LHCN-M2 (cell line): ENCODE measurements around the gene C16orf74. TPM values are rescaled to one million over a fixed set of nuclear protein-coding genes. Genes with fewer than 3 reads are reported as not detected.

ENCODE experiments used
- DNase-seq: peaks from one replicate; pipeline ENCODE4 v3.0.0-alpha.2; 2012; ENCODE audit warnings: low read depth
- polyA plus RNA-seq: library from polyadenylated mRNA; unstranded; fragments of >200 nt; gene quantifications from one replicate; pipeline ENCODE4 v1.2.1, GENCODE V29; 2012; ENCODE audit warnings: missing spikeins
- total RNA-seq: library from RNA; depleted of rRNA; stranded (reverse); fragments of >200 nt; gene quantifications from 2 replicates; pipeline ENCODE4 v1.2.3, GENCODE V29; 2014; rRNA removed

The C16orf74 gene
- total RNA-seq = not detected in 2 replicates
- 0.58 TPM for polyA plus RNA-seq

DNA sequence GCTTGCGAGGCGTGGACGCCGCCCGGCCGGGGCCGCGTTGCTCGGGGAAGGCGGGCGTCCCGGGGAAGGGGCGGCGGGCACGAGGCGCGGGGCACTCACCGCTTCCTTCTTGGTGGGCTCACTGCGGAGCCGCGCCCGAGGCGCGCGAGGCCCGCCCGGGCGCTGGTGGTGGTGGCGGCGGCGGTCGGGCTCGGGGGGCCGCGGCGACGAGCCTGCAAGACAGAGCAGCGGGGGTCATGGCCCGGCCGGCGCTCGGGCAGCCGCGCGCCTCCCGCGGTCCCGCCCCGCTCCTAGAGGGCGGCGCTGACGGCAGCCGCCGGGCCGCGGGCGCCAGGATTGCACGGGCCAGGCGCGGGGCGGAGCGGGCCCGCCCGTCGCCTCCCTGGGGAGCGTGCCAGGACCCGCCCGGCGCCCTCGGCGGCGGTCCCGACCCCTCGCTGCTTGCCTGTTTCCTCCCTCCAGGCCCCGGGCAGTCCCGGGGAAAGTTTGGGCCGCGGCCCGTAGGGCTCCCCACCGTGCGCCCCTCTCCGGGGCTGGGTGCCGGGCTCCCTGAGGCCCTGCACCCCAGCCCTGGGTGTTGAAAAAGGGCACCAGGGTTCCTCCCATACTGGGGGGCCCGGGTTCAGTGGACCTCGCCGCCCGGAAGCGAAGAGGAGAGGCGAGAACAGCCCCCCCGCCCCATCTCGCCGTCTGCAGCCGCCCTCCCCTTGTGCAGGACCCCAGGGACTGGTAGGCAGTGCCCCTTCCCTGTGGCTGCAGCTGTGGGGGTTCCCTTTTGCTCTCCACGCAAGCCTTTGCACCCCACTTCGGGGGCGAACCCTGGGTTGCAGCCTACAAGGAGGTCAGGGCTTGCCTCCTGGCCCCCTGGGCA is at the start of gene C16orf74:
C16orf74 (minus strand) TSS at position 270 of the 871 bp plus-strand sequence. CDS start 15,879 bp downstream, outside the sequence.
- DNase-seq = no peak

DNA sequence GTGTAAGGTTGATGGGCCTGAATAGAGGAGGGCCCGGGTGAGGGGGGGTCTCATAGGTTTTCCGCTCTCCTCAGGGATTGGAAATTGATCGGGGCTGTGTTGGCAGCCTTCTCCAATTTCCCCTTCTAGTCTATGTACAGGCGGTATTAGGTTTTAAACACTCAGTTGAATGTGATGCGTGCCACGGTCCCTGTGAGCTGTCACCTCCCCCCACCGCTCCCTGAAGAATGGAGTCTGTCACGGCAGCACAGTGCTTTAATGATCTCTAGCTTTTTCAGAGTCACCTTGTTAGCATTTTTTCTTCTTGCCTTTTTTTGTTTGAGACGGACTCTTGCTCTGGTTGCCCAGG is 49.4 kb upstream of the C16orf74 start:
- DNase-seq = no peak

DNA sequence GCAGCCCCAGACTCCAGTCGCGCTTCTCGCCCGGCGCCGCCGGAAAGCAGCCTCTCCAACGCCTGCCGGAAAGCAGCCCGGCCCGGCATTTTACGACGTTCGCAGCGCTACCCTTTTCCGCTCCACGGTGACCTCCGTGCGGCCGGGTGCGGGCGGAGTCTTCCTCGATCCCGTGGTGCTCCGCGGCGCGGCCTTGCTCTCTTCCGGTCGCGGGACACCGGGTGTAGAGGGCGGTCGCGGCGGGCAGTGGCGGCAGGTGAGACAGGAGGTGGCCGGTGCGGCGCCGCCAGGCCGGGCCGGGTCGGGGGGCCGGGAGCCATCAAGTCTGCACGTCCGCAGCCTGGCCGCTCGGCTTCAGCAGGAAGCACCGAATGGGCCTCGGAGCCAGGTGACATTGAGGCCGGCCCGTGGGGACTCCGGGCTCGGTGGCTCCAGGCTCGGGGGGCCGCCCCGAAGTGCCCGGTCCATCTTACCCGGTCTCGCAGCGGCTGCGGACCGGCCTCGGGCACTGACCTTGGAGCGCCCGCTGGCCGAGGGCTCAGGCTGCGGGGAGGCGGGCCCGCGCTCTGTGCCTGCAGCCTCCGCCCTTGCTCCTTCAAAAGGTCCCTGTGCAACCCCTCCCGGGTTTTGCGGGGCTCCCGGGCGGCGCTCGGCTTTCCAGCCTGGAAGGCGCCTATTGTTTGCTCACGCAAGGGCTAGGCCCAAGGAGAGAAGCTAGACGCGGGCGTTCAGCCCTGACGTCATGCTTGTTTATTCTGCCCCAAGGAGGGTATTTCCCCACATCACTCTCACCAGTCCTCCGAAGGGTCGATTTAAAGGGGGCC is 48.8 kb upstream of the C16orf74 start, which contains the start of the genes COX4I1 and EMC8:
COX4I1 (plus strand) TSS at position 199 of the 824 bp plus-strand sequence. CDS start 1,511 bp downstream, outside the sequence.
EMC8 (minus strand) TSS at position 48 of the 824 bp plus-strand sequence. CDS start 249 bp downstream, outside the sequence.
- DNase-seq = peak; percentile 90

DNA sequence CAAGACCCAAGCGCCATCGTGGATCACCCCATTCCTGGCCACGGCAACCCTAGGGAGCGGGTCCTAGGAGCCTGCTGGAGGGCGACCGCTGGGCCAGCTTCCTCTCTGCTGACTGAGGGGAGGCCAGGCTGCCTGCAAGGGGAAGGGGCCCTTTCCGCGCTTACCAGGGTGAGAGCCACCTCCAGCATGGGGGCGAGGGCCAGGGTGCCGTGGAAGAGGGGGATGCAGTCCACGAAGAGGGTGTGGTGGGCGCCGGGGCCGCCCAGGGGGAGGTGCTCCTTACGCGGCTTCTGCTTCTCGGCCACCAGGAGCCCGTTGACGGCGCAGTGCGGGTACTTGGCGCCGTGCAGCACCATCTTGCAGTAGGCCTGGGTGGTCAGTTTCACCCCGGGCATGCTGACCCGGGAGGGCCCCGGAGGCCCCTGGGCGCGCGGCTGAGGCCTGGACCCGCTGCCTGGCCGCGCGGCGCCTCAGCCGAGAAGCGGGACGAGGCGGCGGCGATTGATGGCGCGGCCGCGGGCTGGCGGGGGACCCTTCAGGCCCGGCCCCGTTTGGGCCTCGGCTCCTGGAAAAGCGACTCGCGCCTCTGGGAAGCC is 48.1 kb upstream of the C16orf74 start:
- no peak for DNase-seq

DNA sequence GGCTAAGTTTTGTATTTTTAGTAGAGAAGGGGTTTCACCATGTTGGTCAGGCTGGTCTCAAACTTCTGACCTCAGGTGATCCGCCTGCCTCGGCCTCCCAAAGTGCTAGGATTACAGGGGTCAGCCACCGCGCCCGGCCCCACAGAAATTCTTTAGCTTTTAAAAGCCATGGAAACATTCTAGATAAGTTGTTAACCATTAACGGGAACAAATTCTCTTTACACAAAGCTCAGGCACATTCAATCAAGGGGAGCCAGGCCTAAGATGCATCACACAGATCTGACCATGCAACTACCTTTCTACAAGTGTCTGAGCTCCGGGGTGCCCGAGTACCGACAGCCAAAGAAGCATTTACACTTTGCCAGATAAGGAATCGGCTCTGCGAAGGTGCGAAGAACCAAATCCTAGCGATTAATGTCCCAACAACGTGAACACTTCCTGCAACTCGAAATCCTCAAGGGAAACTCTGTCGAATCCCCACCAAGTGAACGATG is 47.4 kb upstream of the C16orf74 start:
- DNase-seq = no peak

DNA sequence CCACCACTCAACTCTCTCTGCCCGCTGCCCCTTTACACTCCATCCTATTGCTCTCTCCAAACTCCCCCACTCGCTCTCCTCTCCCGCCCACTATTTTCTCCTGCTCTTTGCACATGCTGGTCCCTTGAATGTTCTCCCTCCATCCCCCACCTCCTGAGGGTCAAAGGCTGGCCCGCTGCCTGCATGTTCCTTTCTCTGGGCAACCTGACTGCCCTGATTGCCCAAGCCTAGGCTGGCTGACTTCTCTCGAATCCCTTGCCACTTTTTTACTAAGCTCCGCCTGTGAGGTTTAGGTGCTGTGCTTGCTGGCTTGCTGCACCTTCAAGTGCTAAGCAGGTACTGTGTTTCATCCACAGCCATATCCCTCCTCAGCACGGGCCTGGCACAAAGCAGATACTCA is 45.7 kb upstream of the C16orf74 start:
- DNase-seq = no peak

DNA sequence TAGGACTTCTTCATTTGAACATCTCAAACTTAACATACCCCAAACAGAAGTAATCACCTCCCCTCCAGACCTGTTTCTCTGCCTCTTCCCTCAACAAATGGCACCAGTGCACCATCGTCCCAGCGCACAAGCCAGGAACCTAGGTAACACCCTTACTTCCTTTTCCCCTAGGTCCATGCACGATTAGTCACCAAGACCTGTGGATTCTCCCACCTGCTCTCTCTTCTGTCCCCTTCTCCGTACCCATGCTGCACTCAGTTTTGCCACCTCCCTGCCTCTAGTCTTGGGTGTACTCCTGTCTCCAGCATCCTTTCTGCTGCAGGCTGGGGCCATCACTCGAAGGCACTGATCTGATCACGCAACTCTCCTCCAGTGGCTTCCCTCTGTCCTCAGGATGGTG is 45.3 kb upstream of the C16orf74 start:
- no peak for DNase-seq

DNA sequence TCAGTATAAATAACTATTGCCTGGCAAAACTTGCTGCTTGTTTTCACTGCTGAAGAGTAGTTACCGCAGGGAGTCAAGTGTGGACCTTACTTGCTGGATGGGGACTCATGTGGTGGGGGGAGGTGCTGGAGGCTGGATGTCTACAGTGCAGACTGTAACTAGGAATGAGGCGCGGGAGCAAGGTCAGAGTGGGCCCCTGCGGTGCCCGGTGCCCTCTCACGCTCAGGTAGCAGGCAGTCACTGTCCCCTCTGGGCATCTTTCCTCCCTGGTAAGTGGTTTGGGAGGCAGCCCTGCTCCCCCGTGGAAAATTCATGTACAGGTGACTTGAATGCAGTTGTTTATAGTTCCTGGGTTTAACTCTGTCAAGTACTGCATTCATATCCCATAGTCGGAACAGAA is 43.8 kb upstream of the C16orf74 start:
- no peak for DNase-seq

DNA sequence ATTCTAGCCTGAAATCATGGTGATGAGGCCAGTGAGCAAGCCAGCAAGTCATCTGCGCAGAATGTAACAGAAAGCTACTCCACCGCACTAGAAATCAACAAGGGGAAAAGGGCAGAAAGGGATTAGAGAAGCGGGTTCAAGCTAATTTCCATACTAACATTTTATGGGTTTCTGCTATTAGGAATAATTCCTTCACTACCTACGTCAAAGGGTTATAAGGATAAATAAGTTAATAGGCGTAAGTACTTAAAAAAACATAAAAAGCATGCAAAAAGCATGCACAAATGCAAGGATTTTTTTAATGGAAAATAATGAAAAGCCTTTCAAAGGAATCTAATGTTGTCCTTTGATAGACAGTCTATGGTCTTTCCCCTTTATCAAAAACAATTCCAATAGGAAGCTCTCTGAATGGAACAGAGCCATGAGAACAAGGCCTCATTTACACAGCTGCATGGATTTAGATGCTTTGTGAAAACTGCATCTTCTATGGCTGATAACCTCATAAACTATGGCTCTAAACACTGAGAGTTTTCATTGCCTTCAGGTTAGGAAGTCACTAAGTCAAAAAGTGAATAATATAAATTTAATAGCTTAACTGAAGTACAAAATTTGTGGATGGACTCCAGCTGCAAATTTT is 42.9 kb upstream of the C16orf74 start:
- DNase-seq = no peak

DNA sequence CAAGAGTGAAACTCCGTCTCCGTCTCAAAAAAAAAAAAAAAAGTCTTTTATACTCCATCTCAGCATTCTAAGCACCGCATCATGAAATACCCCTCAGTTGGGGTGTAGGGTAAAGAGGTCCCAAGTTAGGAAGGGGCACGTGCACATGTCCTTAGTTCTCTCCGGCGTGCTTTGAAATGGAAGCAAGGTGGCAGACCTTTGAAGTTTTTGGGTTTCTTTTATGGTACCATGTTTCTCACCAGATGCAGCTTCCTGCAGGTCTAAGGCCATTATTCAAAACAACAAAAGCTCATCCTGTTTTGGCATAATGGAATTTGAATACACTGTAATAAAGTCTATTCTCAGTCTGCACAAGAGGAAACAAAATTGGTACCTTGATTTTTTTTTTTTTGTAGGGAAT is 38.9 kb upstream of the C16orf74 start:
- DNase-seq = no peak

DNA sequence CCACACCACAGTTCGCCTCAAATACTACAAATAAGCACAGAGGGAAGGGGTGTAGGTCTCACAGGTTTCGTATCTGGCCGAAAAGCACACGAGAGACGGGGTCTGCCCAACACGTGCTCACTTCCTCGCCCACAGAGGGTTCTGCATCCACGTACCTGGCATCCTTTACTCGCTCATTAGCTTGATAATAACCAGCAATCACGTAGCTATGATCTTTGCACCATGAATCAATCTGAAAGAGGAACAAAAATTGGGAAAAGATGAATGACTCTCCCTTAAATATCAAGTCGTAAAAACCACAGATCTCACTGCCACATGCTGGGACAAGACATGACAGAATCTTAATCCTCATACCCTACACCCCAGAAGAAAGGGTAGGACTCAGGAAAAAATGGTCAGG is 37.9 kb upstream of the C16orf74 start:
- no peak for DNase-seq

DNA sequence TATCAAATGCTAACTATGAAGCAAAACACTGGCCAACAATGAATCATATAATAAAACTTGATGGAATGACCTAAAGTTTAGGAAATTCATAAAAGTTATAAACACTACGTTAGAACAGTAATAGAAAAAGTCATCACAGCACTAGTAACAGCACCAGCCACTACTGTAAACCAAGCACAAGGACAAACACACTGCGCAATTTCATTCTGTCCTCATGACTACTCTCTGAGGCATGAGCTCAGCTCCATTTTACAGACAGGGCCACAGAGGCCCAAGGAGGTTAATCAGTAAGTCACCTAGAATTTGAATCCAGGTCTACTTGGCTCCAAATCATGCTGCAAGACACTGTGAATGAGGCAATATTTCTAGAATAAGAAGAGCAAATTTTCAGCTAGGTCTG is 35.0 kb upstream of the C16orf74 start:
- DNase-seq = no peak

DNA sequence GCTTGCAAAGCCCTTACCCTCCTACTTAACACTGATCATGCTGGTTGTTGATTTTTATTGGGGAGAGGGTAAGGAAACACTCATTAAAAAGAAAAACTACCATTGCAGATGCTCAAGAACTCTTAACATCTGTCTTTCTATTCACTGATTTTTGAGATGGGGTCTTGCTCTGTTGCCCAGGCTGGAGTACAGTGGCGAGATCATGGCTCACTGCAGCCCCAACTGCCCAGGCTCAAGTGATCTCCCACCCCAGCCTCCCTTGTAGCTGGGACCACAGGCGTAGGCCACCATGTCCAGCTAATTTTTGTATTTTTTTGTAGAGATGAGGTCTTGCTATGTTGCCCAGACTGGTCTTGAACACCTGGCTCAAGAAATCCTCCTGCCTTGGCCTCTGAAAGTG is 33.9 kb upstream of the C16orf74 start:
- no peak for DNase-seq

DNA sequence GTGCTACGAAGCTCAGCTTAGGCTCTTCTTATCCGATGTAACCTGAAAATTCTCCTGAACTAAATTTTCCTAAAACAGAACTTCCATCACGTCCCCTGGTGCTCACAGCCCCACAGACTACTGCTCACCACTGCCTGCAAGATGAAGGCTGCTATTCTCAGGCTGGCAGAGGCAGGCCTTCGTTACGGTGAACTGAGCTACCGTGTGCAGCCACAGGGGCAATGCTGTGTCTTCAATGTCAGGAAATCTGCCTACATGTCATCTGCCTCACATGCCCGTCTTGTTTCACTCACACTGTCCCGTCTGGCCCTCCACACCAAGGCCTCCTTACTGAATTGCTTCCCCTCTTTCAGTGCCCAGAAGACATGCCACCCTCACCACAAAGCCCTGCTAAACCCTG is 32.5 kb upstream of the C16orf74 start:
- DNase-seq = no peak

DNA sequence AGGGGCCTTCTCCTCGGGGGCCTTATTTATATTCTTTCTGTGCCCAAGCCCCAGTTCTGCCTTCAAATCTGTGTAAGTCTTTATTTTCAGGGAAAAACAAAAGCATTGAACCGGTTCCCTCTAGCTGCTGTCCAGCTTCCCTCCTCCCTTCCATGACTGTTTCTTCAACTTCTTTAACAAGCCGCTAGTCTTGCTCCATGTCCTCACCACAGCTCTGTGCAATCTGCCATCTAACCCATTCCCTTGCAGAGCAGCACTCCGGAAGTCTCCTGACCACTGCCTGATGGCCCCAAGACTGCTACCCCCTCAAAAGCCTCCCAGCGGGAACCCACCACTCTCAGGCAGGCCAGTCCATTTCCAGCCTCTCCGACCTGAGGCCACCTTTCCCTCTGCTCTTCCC is 31.6 kb upstream of the C16orf74 start:
- DNase-seq = no peak

DNA sequence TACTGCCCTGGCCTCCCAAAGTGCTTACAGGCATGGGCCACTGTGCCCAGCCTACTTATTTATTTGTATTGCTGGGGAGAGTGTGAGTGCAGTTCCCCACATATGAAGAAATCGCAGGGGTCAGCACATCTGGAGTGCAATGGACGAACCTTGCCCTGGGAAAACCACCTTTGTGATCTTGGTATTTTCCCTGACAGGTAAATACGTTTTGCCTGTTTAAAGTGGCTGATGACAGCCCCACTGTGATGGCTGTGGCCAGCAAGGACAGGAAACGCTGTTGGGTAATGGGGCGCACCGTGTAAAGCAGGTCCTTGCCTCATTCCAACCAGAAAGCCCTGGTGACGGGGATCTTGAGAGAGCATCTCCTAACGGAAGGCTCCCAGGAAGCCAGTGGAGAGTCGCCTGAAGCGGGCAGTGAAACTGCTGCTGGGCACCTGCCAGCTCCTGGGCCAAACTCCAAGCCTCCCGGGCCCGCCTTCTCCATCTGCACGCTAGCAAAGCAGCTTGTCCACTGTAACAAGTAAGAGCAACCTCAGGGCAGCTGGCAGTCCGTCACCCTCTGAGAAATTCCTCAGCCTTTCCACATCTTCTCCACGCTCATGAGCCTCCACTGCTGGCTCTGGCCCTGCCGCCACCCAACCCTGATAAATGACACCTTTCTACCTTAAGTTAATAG is 30.9 kb upstream of the C16orf74 start:
- DNase-seq = no peak

DNA sequence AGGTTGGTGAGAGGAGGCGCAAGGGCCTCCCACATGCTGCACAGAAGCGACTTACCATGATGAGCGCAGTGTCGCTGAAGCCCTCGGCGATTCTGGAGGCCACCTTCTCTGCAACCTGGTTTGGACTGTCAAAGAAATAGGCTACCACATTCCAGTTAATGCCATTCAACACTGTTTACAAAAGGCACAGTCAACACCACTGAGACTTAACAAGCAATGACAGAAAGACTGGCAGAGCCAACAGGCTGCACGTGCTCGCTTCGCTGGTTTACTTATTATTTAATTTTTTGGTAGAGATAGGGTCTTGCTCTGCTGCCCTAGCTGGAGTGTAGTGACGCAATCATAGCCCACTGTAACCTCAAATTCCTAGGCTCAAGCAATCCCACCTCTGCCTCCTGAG is 30.3 kb upstream of the C16orf74 start:
- DNase-seq = no peak

DNA sequence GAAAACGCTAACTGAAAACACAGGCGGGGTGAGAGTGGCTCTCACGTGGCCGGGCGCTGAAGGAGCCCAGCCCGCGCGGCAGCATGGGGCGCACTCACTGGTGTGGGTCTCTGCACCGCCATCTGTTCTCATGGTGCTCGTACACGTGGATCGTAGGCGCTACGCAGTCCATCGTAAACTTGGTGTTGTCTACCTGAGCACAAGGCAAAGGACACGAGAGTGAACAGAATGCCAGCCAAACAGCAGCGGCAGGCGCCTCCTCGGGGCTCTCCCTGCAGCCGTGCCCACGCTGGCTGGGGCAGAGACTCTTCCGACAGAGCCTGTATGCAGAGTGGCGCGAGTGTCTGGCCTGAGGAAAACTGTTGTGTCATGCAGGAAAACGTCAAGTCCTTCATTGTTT is 29.4 kb upstream of the C16orf74 start:
- no peak for DNase-seq

DNA sequence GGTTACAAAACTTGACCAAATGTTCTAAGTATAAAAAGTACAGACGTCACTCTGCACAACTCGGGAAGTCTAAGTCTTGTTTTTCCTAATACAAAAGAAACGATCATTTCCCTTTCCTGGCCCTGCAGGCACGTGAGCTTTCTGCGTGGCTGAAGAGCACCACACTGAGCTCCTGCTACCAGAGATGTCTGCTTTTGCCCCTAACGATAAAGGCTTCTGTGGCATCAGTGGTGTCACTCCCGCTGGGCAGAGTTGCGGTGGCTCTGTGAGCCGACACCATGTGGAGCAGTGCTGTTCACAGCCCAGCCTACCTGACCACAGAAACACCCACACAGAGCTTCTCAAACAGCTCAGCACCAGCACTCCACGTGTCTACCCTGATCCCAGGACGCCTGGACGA is 28.0 kb upstream of the C16orf74 start:
- DNase-seq = no peak

DNA sequence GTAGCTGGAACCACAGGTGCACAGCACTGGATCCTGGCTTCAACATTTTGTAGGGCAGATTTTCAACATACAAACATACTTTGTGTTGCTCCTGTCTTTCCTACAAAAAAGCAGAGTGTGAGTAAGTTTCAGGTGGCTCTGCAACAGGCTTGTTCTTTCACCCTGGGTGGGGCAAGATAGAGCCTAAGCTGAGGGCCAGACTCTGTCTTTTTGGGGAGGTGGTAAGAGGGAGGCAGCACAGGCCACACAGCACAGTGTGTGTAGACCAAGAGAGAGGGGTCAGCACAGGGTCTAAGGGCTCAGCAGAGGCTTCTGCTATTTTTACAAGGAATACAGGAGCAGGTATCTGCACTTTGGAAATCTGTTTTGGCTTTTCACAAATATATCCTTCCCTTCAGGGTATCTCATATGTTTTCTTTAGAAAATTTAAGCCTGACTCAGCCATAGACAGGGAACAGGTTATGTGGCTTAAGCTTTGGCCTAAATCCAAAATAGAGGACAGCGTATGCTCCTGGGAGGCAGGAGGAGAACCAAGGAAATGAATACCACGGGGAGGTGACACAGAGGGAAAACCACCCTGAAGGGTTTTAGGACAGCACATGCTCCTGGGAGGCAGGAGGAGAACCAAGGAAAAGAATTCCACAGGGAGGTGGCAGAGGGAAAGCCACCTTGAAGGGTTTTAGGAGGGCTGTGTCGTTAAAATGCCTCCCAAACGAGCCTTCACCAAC is 26.9 kb upstream of the C16orf74 start:
- peak; percentile 41 for DNase-seq
